GM21529 (cell line): Measurements from ENCODE around the gene CTXN2.

Source experiments
- ATAC-seq: cut with Tn5 transposase; IDR thresholded peaks from one replicate; pipeline ENCODE4 v1.9.1; 2021; ENCODE audit not compliant: unreplicated experiment

CTXN2 gene

GRCh38 chr15:48221885-48222284 is 30.4 kb downstream of the CTXN2 start:
- no peak for ATAC-seq

- no peak for ATAC-seq
These were observed 31.2 kb downstream of the CTXN2 start for GRCh38 chr15:48222627-48223026.

GRCh38 chr15:48225771-48226170 is 34.3 kb downstream of the CTXN2 start:
- no peak for ATAC-seq

GRCh38 chr15:48230498-48230897 is 39.0 kb downstream of the CTXN2 start:
- no peak for ATAC-seq

- no peak for ATAC-seq
These were observed 41.8 kb downstream of the CTXN2 start for GRCh38 chr15:48233246-48233645.

GRCh38 chr15:48239334-48239733 is 47.9 kb downstream of the CTXN2 start:
- no peak for ATAC-seq

GRCh38 chr15:48242015-48242414 is 50.5 kb downstream of the CTXN2 start:
- ATAC-seq = no peak

GRCh38 chr15:48242535-48242934 is 51.1 kb downstream of the CTXN2 start:
- no peak for ATAC-seq

- ATAC-seq = no peak
These were observed 53.5 kb downstream of the CTXN2 start for GRCh38 chr15:48244921-48245320.

- ATAC-seq = no peak
These were observed 56.9 kb downstream of the CTXN2 start for GRCh38 chr15:48248414-48248813.

- ATAC-seq = no peak
These were observed 59.2 kb downstream of the CTXN2 start for GRCh38 chr15:48250640-48251076.

- no peak for ATAC-seq
These were observed 61.7 kb downstream of the CTXN2 start for GRCh38 chr15:48253172-48253571.
